NOMO-1 treated with DMSO at 0.1 percent for 48 hours (cell line): Measurements from ENCODE around the gene CHAC2.
"Not testable (repeated sequence)": the region's sequence is repeated elsewhere in the genome, so short reads cannot be mapped to it uniquely, and the experiment has no call there.

Source experiments
- DNase-seq: peaks from one replicate; lab custom pipeline; 2025; ENCODE audit not compliant: unreplicated experiment; lab: John Stamatoyannopoulos, UW

The CHAC2 gene

DNA sequence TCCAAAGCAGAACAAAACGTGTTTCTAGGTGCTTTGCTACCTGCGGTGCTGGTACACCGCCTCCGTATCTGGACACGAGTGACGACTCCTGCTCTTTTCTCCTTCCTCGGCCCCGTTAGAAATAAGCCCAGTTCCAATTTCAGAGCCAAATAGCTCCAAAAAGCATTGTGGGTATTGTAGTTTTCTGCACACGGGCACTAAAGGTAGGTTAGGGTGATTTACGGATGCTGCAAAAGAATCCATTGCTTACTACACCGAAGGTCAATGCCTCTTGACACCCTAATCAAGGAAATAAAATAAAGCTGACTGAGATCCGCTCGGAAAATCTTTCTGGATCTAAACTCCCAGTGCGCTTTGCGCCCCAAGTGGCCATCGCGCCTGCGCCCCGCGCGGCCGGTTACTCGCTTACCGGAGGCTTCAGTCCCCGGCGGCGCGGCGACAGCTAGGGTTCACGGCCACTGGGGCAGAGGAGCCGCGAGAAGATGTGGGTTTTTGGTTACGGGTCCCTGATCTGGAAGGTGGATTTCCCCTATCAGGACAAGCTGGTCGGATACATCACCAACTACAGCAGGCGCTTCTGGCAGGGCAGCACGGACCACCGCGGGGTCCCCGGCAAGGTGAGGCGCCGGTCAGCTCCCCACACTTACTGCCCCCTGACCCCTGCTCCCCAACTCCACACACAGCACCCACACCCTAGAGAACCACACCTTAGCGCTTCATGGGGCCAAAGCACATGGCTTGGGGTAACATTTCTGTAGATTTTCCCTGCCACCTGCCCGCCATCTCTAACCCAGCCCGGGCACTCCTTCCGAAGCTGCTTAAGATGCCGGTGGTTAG, at the start of gene CHAC2:
TSS of gene CHAC2 (plus strand) at position 400 of the 837 bp plus-strand sequence. CDS start at position 483, 83 bp downstream.
- DNase-seq: peak; percentile 72

DNA sequence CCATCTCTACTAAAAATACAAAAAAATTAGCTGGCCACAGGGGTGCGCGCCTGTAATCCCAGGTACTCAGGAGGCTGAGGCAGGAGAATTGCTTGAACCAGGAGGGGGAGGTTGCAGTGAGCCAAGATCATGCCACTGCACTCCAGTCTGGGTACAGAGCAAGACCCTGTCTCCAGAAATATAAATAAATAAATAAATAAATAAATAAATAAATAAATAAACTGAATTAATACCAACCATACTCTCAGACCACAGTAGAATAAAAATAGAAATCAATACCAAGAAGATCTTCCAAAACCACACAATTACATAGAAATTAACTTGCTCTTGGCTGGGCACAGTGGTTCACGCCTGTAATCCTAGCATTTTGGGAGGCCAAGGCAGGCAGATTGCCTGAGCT, 46.7 kb upstream of the CHAC2 start:
- DNase-seq: not testable (repeated sequence)

DNA sequence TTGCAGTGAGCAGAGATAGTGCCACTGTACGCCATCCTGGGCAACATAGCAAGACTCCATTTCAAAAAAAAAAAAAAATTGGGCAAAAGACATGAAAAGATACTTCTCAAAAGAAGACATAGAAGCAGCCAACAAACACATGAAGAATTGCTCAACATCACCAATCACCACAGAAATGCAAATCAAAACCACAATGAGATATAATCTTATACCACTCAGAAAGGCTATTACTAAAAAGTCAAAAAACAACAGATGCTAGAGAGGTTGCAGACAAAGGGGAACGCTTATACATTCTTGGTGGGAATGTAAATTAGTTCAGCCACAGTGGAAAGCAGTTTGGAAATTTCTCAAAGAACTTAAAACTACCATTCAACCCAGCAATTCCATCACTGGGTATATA, 43.1 kb upstream of the CHAC2 start:
- DNase-seq: no peak

DNA sequence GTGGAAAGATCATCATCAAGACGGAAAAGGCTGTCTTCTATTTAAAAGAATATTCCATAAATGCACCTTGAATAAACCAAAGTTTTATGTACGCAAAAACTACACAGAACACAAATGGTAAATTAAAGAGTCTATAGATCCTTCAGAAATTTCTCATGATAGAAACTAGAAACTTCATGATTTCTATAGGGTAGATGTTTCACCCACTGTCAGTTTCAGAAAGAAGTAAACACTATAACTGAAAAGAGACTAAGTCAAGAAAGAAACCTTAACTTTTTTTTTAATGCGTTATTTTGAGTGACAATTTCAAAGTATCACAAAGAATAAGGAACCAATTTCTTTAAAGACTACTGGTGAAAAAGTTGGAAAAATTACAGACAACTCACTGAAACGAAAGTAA, 41.9 kb upstream of the CHAC2 start:
- no peak for DNase-seq

DNA sequence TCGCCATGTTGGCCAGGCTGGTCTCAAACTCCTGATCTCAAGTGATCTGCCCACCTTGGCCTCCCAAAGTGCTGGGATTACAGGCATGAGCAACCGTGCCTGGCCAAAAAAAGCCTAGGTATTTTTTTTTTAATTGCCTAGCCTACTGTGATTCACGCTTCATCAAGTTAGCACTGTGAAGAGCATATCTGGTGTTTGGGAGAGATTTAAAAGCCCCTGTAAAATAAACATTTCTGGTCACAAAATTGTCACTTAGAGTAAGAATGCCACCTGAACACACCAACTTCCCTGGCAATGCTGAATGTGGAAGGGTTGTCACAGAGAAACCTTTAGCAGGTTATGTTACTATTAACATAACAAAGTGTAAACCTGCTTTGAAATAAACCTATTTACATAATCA, 39.7 kb upstream of the CHAC2 start:
- no peak for DNase-seq

DNA sequence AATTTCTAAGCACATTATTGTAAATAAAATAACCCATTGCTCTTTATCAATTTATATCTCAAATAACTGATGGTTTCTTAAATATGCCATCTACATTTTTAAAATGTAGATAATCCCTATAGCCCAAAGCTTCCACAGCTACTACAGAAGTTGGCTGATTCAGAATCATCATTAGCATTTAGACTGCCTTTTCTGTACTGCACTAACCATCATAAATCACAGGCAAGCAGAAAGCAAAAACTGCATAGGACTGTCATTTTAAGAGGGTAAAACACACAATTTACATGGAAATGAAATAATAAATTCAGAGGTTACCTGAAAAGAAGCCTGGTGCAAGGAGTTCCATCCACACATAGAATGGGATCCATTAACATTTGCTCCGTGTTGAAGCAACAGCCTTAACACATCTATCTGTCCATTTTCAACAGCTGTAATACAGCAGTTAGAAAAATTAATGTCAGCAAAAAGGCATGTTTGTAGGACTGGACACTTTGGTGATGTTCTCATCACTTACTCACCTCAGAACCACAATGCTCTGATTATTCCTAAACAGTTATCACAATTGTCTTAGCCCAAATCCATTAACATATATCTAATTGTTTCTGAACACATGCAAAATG, 38.4 kb upstream of the CHAC2 start:
- DNase-seq: no peak

DNA sequence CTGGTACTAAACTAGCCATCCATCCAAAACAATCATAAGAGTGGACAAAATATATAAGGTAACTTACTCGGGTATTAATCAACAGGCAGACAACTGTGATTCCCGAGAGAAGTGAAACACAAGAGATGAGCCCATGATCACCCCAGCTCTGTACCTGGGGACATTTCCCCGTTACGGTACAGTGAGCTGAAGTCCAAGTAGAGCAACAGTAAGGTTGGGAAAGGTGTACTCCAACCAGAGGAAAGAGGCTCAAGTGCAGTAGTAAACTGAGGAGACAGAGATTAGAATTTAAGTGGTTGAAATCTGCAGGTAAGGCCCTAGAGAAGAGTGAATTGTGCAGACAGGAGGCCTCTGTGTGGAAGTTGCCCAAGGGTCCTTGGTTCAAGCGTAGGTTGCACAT, 30.5 kb upstream of the CHAC2 start:
- DNase-seq: no peak

DNA sequence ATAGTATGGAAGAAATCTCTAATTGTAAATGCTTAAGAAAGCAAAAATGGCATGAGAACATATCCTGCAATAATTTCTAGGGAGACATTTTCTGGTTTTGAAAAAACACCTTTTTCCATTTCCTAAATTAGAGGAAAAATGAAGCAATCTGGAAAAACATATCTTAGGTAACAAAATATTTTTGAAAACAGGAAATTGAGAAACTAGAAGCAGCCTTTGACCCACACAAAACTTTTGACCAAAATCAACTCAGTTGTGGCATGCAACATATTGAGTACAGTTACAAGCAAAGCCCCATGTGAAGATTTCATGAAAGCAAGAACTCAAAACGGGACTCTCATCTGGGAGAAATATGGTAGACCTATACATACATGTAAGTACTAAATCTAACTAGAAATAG, 28.6 kb upstream of the CHAC2 start:
- DNase-seq: peak; percentile 0

DNA sequence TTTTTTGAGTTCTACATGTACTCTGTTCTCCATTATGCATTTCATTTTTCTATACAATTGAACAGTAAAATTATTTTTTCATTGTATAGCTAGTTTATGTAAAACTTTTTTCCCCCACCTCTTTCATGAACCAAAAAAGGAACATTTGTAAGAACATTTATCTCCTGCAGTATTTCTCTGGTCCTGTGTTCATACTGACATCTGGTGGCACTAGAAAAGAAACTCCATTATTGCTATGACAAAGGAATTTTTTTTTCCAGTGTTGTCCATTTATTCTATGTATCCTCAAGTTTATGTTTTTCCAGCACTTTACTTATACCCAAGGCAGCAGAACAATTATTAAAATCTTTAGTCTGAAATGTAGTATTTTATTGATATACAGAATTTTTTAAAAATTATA, 27.4 kb upstream of the CHAC2 start:
- peak; percentile 18 for DNase-seq

DNA sequence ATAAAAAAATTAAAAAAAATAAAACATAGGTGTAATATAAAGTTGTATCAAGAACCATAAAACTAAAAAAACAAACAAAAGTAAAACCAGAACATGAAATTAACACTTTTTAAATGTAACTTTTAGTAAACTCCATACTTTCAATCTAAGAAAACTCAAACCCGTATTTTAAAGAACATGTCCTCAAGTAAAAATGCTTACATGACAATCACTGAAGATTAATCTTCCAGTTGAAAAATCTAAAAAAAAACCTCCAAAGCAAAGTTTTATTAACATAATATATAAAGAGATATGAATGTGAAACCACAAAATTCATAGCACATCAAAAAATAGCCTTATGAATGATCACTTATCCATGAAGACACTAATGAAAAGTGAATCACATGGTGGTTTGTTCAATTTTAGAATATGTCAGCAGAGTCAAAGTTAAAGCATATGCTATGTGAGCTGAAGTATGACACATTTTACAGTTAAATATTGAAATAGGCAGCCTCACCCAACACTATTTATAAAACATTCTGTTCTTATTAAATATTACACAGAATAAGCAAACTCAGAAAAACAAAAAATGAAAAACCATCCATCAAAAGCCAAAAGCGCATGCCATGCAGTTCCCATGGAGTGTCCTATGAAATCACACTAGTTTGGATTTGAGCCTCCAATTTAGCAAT, 23.1 kb upstream of the CHAC2 start:
- no peak for DNase-seq

DNA sequence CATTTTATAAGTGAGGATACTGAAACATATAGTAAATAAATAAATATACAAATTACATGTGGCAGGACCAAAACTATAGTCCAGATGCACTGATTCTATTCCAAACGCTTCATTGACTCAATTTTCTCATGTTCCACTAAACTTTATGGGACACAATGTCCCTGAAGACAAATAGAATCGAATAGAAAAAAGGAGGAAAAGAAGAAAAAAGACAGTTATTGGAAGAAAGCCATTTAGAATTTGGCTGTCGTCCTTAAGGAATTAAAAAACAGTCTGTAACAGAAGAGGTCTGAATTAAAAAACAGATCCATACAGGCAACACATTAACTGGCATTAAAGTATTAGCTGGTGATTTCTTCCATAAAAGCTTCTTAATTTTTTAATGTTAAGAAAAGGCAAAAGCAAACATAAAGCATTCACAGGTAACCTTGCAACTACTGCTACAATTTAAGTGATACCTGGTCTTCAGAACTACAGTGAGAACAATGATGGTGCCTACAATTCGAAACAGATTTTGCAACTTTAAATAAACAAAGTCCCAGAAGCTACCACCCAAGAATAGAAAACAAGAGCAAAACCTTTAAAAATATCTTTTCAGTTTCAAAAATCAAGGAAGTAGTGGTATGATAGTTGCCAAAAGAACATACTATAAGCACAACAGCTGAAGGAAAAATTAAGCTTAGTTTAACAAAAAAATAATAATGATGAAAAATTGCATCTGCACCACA, 17.4 kb upstream of the CHAC2 start:
- DNase-seq: no peak

DNA sequence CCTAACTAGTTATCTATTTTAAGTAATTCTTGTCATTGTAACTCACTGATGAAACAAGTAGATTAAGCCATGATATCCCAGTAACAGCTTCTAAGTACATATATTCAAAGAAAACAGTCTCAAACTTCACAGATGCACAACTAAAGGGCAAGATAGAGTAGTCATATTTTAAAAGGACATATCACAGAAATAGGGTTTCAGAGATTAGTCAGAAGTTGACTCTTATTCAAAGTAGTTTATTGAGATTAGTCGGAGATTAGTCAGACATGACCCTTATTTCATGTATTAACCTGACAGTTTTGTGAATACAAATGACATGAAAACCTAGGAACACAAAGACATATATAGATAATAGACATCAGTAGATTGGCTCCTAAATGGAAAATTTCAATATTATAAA, 15.9 kb upstream of the CHAC2 start:
- no peak for DNase-seq

DNA sequence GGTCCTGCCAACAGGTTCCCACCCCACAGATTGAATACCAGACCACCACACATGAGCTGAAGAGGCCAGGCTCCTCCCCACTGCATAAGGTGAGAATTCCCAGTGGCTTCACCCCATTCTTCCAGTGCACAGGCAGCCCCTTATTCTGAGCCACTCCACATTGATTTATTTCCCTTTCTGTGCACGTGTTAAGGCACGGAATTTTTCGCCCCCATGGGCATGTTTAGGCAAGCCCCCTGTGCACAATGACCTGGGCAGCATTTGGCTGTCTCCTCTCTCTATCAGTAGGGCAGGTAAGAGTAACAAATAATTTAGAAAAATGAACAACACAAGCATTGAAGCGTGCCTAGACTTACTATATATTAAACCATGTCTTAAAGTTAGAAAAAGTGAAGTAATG, 15.2 kb upstream of the CHAC2 start:
- no peak for DNase-seq

DNA sequence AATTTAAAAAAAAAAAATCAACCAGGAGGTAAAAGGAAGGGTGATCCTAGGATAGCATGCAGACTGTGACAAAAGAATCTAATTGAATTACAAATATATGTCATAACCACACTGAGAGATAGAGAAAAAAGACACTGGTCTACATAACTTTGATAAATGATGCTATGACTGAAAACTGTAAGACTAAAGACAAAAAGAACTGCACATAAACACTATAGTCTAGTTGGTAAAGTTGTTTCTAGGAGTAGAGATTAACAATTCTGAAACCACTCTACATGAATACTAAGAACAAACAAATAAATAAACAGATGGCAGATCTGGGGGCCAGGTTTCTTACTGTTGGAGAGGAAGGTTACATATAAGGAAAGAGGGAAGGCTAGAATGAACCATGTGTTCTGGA, 14.6 kb upstream of the CHAC2 start:
- DNase-seq: no peak

DNA sequence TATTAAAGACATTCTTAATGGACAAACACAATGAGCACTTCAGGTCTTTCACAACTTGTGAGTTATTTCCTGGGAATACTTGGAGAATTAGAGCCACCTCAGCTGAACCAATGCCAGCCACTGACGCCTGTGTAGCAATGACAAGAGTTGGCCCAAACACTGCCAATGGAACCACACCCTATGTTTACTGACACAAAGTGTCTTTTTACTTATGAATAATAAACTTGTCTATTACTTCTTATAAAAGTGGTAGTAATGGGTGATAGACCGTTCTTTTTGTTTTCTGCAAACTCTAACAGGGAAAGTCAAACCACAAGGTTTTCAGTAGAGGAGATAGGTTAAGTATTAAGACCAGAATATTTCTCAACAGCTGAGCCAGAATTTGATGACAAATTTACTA, 12.5 kb upstream of the CHAC2 start:
- no peak for DNase-seq

DNA sequence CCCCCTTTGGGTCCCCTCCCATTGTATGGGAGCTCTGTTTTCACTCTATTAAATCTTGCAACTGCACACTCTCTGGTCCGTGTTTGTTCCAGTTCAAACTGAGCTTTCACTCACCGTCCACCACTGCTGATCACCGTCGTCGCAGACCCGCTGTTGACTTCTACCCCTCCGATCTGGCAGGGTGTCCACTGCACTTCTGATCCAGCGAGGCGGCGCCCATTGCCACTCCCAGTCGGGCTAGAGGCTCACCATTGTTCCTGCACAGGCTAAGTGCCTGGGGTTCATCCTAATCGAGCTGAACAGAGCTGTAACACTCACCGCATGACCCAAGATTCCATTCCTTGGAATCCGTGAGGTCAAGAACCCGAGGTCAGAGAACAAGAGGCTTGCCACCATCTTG, 11.0 kb upstream of the CHAC2 start:
- no peak for DNase-seq

DNA sequence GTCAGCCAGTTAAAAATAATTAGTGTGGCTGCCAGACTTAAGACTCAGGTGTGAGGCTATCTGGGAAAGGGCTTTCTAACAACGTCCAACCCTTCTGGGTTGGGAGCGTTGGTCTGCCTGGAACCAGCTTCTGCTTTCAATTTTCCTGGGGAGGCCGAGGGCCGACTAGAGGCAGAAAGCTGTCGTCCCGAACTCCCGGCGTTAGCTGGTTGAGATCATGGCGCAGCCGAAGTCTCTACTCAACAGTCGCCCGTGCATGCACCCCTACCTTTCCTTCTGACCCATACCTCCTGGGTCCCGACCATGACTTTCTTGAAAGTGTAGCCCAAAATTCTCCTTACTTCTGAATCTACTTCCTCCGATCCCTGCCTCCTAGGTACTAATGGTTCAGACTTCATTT, 10.4 kb upstream of the CHAC2 start:
- DNase-seq: not testable (repeated sequence)

DNA sequence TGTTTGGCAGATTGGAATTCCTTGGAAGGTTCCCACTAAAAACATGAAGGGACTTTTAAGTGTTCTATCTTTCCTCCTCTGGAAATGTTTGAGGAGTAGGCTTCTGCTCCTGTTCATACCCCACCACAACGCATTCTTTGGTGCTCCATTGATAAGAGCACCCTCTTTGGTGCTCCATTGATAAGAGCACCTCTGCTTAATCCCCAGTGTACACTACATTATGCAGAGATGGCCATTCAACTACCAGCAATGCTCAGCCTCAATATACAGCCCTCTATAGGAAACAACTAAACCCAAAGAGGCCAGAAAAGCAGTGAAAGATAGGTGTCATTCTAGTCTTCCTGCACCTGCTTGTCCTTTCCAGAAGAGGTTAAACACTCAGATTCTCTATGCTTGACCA, 1.8 kb upstream of the CHAC2 start:
- DNase-seq: no peak

DNA sequence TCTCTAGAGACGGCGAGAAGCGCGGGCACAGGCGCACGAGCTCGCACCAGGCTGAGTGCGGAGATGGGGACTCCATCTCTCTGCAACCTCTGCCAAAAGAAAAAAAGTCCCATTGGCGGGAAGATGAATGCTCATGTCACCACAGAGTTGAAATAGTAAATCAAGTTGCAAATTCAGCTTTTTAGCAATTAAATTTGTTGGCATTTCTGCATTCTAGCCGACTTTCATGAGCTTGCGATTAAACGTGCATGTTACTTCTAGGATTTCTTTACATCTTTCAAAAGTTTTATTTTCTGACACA, 588 bp downstream of the CHAC2 start:
- DNase-seq: peak; percentile 24

DNA sequence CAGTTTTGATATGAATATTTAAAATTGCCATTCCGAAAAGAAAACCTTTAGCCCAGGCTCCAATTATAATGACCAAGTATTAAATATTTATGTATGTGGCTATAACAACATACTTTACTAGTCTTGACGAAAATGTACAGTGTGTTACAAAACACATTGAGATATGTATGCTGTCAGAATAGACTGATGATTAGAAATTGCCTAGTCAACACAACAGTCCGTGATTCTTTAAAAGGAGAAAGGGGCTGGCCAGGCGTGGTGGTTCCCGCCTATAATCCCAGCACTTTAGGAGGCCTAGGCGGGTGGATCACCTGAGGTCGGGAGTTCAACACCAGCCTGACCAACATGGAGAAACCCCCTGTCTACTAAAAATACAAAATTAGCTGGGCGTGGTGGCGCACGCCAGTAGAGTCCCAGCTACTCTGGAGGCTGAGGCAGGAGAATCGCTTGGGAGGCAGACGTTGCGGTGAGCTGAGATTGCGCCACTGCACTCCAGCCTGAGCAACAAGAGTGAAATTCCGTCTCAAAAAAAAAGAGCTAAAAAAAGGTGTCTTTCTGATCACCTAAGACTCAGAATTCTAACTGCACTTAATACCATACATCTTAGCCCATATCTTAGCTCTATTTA, 1.8 kb downstream of the CHAC2 start:
- no peak for DNase-seq

DNA sequence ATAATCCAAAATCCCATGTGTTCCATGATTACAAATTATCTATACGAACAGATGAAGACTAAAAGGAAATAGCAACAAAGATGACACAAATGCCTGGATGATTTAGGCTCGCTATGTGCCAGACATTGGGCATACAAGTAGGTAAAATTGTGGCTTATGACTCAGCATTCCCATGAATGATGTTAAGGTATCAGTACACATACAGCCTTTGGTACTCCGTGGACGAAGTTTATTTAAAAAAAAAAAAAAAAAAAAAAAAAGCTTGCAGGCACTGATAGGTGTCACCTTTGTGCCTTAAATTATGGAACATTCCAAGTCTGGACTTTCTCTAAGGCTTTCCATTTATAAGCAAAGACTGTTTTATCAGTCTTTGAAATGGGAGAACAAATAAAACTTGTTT, 2.7 kb downstream of the CHAC2 start:
- no peak for DNase-seq
